Measurements from ENCODE around the gene NCR2.

NCR2 gene

DNA sequence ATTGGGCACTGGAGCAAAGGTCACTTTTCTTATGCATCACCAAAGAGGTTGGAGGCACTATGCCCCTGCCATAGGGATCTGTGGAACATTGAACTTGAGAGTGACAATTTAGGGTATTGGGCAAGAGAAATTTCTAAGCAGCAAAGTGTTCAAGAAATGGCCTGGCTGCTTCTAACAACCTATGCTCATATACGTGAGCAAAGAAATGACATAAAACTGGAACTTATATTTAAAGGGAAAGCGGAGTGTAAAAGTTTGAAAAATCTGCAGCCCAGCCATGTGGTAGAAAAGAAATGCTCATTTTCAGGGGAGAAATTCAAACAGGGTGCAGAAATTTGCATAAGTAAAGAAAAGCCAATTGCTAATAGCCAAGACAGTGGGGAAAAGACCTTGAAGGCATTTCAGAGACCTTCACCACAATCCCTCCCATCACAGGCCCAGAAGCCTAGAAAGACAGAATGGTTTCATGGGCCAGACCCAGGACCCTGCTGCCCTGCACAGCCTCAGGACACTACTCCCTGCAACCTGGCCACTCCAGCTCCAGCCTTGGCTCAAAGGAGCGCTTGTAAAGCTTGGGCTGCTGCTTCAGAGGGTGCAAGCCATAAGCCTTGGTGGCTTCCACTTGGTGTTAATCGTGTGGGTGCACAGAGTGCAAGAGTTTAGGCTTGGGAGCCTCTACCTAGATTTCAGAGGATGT is 24.4 kb downstream of the NCR2 start:
- no peak for DNase-seq (ENCODE audit: low read depth)

DNA sequence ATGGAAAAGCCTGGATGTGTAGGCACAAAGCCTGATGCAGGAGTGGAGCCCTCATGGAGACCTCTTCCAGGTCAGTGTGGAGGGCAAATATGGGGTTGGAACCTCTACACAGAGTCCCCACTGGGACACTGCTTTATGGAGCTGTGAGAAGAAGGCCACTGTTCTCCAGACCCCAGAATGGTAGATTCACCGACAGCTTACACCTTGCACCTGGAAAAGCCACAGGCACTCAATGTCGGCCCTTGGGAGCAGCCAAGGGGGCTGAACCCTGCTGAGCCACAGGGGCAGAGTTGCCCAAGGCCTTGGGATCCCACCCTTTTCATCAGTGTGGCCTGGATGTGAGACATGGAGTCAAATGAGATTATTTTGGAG is 24.9 kb downstream of the NCR2 start:
- DNase-seq (ENCODE audit: low read depth) = no peak

DNA sequence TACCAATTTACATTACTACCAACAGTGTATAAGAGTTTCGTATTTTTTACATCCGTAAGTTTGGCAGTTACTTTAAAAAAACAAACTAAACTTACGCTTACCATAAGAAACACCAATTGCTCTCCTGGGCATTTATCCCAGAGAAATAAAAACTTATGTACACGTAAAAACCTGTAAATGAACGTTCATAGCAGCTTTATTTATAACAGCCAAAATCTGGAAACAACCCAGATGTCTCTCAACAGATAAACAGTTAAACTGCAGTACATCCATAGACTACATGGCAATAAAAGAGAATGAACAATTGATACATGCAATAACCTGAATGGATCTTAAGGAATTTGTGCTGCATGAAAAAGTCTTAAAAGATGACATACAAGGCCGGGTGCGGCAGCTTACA is 30.7 kb downstream of the NCR2 start:
- no peak for DNase-seq (ENCODE audit: low read depth)

DNA sequence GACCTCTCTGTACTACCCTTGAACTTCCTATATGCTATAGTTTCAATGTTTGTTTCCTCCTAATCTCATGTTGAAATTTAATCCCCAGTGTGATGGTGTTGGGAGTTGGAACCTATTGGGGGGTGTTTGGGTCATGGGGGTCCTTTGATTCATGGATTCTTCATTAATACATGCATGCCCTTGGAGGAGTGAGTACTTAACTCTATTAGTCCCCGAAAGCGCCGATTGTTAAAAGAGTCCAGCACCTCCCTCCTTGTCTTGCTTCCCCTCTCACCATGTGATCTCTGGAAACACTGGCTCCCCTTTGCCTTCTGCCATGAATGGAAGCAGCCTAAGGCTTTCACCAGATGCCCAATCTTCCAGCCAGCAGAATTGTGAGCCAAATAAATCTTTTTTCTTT is 31.7 kb downstream of the NCR2 start:
- DNase-seq (ENCODE audit: low read depth) = no peak

DNA sequence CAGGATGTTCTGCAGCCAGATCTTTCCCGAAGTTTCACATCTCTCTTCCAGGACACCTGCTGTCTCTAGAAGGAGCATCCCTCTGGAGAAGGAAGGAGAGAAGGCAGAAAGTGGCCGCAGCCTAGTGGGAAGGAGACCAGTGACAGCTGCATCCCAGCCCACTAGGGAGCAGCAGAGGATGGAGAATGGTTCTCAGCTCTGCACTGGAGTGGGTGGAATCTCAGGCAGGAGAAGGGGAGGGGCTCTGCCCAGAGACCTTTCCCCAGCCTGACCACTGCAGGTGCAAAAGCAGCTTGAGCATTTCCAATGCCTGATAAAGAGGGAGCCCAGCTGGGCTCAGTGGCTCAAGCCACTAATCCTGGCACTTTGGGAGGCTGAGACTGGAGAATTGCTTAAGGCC is 32.3 kb downstream of the NCR2 start:
- no peak for DNase-seq (ENCODE audit: low read depth)

DNA sequence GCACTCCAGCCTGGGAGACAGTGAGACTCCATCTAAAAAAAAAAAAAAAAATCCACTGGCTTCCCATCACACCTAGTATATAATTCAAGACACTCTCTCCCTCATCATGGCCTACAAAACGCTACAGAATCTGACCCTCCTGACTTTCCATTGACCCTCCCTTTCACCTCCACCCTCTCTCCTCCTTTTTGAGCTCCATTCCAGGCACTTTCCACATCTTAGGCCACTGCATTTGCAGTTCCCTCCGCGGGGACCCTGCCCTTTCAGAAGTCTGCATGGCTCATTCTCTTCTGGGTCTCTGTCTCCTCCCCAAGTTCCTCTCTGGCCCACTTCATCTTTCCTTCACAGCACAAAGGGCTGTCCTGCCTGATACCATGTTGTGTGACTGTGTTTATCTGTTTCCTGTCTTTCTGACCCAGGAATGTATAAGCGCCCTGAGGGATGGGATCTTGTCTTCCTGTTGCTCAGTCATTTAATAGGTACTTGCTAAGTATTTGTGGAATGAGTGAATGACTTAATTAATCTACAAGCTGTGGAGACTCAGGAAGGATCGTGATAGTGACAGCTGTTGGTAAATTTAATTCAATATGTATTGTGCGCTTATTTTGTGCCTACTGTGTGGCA is 35.2 kb downstream of the NCR2 start:
- DNase-seq (ENCODE audit: low read depth) = no peak

DNA sequence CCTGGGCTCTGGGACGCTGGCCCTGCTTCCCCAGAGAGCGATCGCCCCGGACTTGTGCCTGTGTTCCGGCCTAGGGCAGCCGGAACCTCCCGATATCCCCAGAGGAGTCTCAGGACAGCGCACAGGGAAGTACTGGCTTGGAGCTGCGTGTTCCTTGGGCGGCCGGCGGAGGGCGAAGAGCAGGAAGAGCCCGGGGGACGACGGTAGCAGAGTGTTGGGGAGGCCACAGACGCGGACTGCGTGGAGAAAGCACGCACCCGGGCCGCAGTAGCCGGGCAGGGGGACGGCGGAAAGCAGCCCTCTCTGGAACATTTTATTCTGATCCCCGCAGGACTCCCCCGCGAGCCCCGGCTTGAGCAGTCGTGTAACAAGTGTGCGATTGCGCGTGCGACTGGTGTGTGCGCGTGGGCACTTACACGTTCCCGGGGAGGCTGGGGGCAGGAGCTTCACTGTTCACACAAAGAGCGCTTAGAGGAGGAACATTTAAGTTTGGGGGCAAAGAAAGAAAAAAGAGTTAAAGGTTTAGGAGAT is 36.1 kb downstream of the NCR2 start:
- no peak for DNase-seq (ENCODE audit: low read depth)

DNA sequence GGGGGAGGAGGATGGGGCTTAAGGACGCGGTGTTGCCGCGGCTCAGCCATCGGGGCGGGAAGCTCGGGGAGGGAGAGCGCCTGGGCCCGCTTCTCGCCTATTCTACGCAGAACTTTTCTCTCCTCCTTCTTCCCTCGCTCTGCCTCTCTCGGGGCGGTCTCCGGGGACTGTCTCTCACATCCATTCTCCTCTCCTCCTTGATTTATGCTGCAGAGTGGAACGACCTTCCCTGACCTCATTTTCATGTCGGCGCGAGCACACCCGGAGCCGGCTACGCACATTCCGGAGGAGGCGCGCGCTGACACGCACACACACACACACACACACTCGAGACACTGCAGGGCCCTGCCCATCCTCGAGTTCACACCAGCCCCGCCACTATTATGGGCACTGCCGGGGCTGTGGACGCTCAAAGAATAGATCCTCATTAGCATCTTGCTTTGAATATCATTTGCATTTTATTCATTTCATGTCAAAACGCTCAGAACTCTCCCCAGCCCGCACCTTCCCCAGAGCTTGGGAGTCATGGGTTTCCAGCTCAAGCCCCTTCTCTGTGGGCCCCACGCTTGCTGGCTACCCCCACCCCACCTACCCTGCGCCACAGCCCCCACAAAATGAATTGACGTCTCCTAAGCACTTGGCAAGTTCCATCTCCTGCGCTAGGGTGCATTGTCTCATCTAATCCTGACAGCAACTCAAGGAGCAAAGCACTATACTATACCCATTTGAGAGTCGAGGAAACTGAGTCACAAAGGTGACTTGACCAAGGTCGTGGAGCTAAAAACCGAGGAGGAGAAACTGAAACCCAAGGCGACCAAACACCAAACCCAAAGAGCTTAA is 36.8 kb downstream of the NCR2 start:
- DNase-seq (ENCODE audit: low read depth) = no peak

DNA sequence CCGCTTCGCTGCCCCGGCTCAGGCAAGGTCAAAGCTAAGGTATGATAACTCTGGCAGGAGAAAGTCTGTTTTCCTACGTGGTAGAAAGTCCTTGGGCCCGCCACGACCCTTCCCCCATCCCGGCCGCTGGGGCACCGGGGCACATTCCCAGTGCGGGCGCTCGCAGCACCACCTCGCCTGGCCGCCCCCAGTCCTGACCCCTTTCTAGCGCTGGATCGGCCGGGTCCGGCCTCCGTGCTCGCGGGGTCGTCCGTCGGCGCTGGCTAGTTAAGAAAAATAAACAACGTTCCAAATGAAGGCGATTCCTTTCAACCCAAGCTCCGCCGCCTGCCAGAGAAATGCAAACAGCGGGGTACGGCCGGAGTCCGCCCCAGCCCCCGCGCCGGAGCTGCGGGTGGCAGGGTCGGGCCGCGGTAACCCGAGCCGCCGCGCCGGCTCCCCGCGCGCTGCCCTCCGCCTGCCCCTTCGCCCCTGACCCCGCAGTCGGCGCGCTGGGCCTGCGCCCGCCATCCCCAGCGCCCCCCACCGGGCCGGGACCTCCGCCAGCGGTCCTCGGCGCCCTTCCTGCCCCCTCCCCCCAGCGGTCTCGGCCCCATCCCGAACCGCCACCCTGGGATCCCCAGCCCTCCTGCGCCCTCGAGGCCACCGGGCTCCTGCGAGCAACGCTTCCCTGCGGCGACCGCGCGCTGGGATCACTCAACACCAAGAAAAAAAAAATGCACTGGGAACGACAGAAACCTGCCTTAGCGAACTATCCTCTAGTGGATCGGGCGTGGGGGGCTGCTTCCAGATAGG is 37.6 kb downstream of the NCR2 start:
- no peak for DNase-seq (ENCODE audit: low read depth)

DNA sequence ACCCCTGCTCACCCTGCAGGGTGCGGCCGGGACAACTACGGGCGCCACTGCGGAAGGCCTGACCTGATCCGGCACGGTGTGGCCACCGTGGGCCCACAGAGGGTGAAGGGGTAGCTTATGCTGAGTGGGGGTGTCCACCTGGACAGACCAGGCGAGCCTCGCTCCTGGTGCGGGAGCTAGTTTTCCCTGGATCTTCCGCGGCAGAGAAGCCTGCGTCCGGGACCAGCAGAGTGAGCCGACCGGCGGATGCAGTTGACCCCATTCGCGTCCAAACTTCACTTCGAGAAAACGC is 38.2 kb downstream of the NCR2 start:
- DNase-seq (ENCODE audit: low read depth) = no peak

DNA sequence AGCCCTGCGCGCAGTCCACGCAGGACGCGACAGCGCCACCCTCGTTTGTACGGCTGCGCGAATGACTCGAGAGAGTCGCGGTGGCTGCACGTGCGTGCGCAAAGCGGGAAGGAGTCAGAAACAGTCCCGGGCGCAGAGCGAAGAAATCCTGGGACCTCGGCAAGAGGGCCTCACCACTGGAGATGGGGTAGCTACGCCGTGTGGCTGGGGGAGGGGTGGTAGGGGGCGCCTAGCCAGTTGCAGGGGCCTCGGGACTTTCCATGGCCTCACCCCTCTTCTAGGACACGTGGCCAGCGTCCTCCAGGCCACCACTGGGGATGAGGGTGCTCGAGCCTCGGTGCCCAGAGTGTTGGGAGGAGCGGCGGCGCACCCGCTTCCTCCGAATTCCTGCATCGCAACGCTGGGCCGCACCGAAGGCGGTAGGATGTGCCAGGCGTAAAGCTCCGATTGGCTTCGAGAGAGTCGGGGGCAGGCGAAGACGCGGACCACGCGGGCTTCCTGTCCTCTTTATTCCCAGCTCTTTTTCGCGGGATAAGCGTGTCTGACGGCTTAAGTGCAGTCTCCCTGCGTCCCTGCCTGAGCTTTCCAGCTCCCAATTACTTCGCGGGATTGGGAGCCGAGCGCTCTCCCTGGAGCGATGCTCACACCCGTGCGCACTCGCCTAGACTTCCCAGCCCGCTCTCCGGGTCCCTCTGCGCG is 38.7 kb downstream of the NCR2 start:
- DNase-seq (ENCODE audit: low read depth) = no peak

DNA sequence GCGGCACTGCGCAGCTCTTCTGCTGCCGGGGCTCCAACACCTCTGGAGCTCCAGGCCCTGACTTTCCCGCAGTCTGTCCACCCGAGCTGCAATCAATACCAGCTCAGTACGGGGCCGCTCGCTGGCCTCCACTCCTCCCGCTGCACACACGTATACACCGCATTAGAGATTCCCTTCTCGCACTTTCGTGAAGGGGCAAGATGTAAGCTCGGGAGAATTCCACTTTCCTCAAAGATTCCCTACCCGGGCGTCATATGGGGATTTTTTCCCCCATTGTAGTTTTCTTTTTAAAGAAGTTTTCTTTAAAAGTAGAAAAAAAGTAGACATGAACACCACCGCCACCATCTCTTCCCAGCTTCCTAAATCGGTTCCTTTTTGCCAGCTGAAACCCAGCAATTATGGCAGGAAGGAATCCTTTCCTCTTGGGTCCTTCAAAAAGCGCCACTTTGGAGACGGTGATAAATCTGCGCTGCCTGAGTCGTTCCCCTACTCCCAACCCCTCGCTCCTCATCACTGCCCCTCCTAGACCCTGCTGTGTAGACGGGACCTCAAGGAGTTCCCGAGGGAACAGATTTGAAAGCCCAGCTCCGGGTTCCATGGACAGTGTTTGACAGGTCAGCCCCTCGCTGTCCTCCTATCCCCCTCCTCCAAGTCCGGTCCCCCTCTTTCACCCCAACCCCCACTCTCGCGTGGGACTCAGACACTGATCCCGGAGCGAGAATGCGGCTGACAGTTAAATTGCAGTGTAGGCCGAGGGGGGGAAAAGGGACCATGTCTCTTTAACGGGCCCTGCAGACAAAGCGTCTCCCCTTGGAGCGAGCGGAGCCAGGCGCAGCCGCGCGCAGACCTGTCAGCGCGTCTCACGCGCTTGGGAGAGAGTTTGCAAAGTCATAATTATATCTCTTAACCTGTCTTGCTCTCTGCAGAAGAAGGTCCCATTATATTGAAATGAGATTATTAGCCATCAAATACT is 39.5 kb downstream of the NCR2 start:
- DNase-seq (ENCODE audit: low read depth) = no peak

DNA sequence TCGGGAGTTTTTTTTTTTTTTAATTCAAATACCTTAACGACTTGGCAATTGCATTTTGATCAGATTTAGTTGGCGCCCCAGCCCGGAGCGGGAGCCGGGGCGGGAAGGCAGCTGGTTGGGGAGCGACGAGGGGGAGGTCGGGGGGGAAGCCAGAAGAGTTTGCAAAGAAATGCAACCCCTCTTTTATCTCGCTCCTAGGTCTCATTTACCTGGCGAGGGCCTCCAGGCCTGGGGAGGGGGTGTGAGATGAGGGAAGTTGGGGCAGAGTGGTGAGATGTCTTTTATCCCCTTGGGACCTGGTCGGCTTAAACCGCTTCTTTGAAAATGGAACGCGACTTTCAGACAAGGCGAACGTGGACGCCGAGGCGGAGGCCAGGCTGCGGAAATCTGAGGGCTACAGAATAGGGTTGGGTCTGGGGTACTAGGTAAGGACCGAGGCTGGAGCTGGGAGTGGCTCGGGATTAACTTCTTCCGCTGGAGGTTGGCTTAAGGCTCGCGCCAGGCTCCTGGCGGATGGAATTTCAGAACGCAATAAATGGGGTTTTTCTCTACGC is 40.3 kb downstream of the NCR2 start:
- no peak for DNase-seq (ENCODE audit: low read depth)

DNA sequence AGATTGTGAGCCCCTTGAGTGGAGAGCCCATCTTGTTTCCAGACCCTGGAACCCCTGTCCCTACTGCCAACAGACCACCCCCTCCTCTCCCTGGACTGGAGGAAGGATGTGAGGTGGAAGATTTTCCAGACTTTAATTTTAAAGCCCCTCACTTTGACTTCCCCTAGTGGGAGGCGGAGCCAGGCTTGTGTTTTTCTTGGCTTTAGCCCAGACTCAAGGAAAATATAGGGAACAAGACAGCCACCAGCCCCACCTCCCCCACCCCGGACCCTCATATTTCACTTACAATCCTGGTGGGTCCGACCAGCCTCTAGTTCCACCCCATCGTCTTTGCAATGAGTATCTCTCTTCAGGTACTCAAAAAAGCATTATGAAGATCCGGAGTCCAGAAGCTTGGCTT is 40.8 kb downstream of the NCR2 start:
- no peak for DNase-seq (ENCODE audit: low read depth)

DNA sequence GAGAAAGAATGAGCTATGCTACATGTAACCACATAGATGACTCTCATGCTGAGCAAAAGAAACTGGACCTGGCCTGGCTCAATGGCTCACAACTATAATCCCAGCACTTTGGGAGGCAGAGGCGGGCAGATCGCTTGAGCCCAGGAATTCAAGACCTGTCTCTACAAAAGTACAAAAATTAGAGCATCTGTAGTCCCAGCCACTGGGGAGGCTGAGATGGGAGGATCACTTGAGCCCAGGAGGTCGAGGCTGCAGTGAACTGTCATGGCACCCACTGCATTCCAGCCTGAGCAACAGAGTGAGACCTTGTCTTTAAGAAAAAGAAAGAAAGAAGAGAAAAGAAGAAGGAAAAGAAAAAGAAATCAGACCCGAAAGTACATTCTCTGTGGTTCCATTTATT is 41.7 kb downstream of the NCR2 start:
- DNase-seq (ENCODE audit: low read depth) = no peak

DNA sequence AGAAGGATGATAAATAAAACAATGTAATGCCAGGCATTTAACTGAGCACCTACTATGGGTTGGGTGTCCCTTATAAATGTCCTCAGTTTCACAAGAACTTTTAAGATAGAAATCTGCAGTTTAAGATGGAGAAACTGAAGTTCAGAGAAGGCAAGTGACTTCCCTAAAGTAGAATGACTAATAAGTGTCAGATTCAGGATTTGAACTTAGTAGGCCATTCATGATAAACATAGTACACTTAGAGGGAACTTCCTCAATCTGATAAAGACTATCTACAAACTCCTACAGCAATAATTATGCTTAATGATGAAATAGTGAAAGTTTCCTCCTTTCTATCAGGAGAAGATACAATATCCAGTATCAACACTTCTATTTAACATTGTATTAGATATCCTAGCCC is 43.9 kb downstream of the NCR2 start:
- DNase-seq (ENCODE audit: low read depth) = no peak

DNA sequence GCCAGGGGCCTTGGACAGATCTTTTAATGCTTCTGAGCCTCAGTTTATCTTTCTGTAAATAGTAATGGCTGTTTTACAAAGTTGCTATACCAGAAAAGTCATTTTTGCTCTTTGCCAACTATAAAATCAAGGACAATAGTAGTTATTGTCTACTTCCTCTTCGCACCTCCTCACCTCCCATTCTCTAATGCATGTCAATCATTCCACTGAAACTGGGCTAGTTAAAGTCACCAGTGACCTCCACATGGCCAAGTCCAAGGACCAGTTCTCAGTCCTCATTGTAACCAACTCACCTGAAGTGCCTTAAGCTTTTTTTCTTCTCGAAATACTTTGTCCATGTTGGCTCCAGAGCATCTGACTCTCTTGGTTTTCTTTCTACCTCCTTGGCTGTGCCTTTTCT is 51.2 kb downstream of the NCR2 start:
- no peak for DNase-seq (ENCODE audit: low read depth)

DNA sequence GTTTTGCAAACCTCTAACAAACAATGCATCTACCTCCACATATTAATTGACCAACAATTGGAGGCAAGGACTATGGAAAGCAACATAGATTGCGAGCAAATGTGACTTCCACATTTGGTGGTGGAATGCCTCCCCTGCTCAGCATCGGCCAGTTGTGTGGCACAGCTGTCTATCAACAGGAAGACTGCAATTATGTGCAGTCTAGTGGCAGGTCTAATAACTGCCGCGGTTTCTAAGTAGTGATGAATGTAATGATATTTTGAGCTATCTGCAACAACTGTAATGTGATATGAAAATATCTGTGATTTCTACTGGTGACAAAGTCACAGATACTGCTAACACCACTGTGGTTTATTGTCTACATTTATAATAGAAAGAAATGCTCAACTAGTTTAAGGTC is 56.8 kb downstream of the NCR2 start:
- no peak for DNase-seq (ENCODE audit: low read depth)

DNA sequence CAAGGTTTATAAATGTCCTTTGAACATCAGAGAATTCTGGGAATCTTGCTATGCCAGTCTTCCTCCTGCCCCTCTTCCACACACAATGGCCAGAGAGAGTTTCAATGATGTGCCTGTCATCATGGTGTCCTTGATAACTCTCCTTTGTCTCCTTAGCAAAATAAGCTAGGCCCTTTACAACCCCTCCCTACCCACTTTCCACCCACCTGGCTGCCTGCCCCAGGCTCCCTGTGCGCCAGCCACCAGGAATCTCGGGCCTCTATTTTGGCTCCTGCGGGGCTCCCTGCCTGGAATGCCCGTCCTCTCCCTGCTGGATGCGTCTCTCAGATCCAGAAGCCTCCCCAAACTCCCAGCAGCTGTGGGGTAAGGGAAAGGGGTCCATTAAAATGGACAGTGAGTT is 60.9 kb downstream of the NCR2 start:
- DNase-seq (ENCODE audit: low read depth) = no peak

DNA sequence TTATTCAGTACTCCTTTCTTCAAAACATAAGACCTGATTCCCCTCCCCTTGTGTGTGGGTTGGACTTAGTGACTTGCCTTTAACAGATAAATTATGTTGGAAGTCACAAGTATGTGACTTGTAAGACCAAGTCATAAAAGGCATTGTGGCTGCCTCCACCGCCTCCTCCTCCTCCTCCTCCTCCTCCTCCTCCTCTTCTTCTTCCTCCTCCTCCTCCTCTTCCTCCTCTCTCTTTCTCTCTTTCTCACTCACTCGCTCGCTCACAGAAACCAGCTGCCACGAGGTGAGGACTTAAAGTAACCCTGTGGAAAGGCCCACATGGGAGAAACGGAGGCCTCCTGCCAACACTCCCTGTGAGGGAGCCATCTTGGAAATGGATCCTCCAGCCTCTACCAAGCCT is 64.0 kb downstream of the NCR2 start:
- DNase-seq (ENCODE audit: low read depth) = no peak

Data from activated T-helper 1 cell treated with Interleukin-2 at 50 U/mL for 16 hours (primary cell).